Neural progenitor cell (in vitro differentiated cells): Measurements from ENCODE around the gene CAPZA1.

Source experiments
- CTCF ChIP-seq: fragments of 200-600 bp; sonication (generic); IDR thresholded peaks from 2 replicates; pipeline ENCODE4 v1.5.1; 2017; ENCODE audit warnings: antibody characterized with exemption, mild to moderate bottlenecking
- EZH2 ChIP-seq: fragments of 200-600 bp; sonication (generic); IDR thresholded peaks from 2 replicates; pipeline ENCODE4 v1.6.1; 2017; ENCODE audit warnings: antibody characterized with exemption, mild to moderate bottlenecking, moderate library complexity
- EZH2phosphoT487 ChIP-seq: fragments of 200-600 bp; sonication (generic); IDR thresholded peaks from 2 replicates; pipeline ENCODE4 v1.6.1; 2017; ENCODE audit warnings: antibody characterized with exemption

GRCh38 chr1:112643080-112643479 is 23.4 kb downstream of the CAPZA1 start:
- TF ChIP-seq CTCF (no peak), EZH2phosphoT487 (no peak), EZH2 (no peak)
